Panc1 (cell line): ENCODE results near the gene MARCHF9. TPM values are rescaled to one million over a fixed set of nuclear protein-coding genes. Genes with fewer than 3 reads are reported as not detected.

Source experiments
- ATAC-seq: fragments of 200-7000 bp; cut with Tn5 transposase; 2 replicates; pipeline ENCODE4 v1.9.1; 2020; ENCODE audit warnings: mild to moderate bottlenecking, moderate library complexity
- BruUV-seq: library from RNA; stranded (reverse); fragments of 400-500 nt; replicated peaks from 2 replicates; lab custom pipeline; 2021; lab: Mats Ljungman, UMichigan
- CTCF ChIA-PET: fragments of 300-600 bp; sonication (Branson Sonifier 250); formaldehyde crosslinking; loops from one replicate; lab custom pipeline; 2022; ENCODE audit warnings: antibody characterized with exemption; lab: Charles Lee
- POLR2A ChIA-PET: fragments of 300-600 bp; sonication (Branson Sonifier 250); formaldehyde crosslinking; loops from one replicate; lab custom pipeline; 2022; ENCODE audit warnings: antibody characterized with exemption; lab: Charles Lee
- DNase-seq: peaks from one replicate; pipeline ENCODE4 v3.0.0-alpha.2; 2010; ENCODE audit warnings: low read depth, low spot score
- H3K27ac ChIP-seq: 2 replicates; pipeline ENCODE4 v1.5.1; 2011; ENCODE audit warnings: mild to moderate bottlenecking, low read length, inconsistent platforms
- H3K27me3 ChIP-seq: fragments of 200-500 bp; sonication (Bioruptor generic); 2 replicates; pipeline ENCODE4 v1.6.0; 2014; ENCODE audit warnings: low read length, inconsistent platforms; ENCODE audit not compliant: control insufficient read depth, insufficient read depth
- H3K36me3 ChIP-seq: fragments of 200-500 bp; sonication (Bioruptor generic); 2 replicates; pipeline ENCODE4 v1.5.1; 2014; ENCODE audit warnings: inconsistent platforms, mild to moderate bottlenecking, low read length, moderate library complexity; ENCODE audit not compliant: control insufficient read depth, insufficient read depth
- H3K4me1 ChIP-seq: 2 replicates; pipeline ENCODE4 v1.5.1; 2011; ENCODE audit warnings: inconsistent platforms, mild to moderate bottlenecking, low read length, moderate library complexity; ENCODE audit not compliant: control insufficient read depth, insufficient read depth
- H3K4me3 ChIP-seq, 2 experiments: 2 replicates each; pipeline ENCODE4 v1.5.1; 2011 to 2012; ENCODE audit warnings: low read depth in 2 of 2, low read length in 2 of 2, mild to moderate bottlenecking in 2 of 2, inconsistent platforms in 1 of 2, moderate library complexity in 1 of 2
- H3K9me3 ChIP-seq: fragments of 200-500 bp; sonication (Bioruptor generic); 2 replicates; pipeline ENCODE4 v1.5.1; 2014; ENCODE audit warnings: low read depth, mild to moderate bottlenecking, inconsistent platforms, low read length, moderate library complexity; ENCODE audit not compliant: control insufficient read depth, insufficient read depth
- POLR2AphosphoS5 ChIP-seq: IDR thresholded peaks from 2 replicates; pipeline ENCODE4 v1.6.1; 2012; ENCODE audit warnings: mild to moderate bottlenecking, low read depth, low read length, moderate library complexity
- SIN3A ChIP-seq: IDR thresholded peaks from 2 replicates; pipeline ENCODE4 v1.6.1; 2012; ENCODE audit warnings: low read depth, mild to moderate bottlenecking, low read length, moderate library complexity, borderline replicate concordance; ENCODE audit not compliant: insufficient read depth
- TCF7L2 ChIP-seq: IDR thresholded peaks from 2 replicates; pipeline ENCODE4 v1.6.1; 2011; ENCODE audit warnings: mild to moderate bottlenecking, low read depth, low read length, inconsistent platforms
- in situ Hi-C: cut with HindIII; loops from 2 replicates; pipeline ENCODE4 v1.10.0; 2016; ENCODE audit warnings: low sequenced_read_pairs, low pct_unique_long_range_greater_than_20kb
- intact Hi-C: fragments of 100-400 bp; cut with micrococcal nuclease; formaldehyde crosslinking; loops from one replicate; pipeline ENCODE4 v1.10.0; 2022; ENCODE audit not compliant: unreplicated experiment
- total RNA-seq: library from RNA; stranded (reverse); gene quantifications from one replicate; pipeline ENCODE4 v1.2.1, GENCODE V29; 2021; ENCODE audit not compliant: unreplicated experiment
- TF ChIP-seq, protein P1 (sequence below): fragments of 450-650 bp; IDR thresholded peaks from 2 replicates; pipeline ENCODE4 v1.5.1; 2017; ENCODE audit warnings: mild to moderate bottlenecking
- TF ChIP-seq, protein P2 (sequence below), 2 experiments: IDR thresholded peaks; 2 replicates each; pipeline ENCODE4 v1.6.1; 2011 to 2012; ENCODE audit warnings: low read depth in 2 of 2, control low read depth in 1 of 2, low read length in 1 of 2, mild to moderate bottlenecking in 1 of 2, moderate library complexity in 1 of 2; ENCODE audit not compliant: insufficient read depth in 1 of 2

The MARCHF9 gene
- total RNA-seq, 1 experiment from 2014 or later, result 2.3 TPM

DNA sequence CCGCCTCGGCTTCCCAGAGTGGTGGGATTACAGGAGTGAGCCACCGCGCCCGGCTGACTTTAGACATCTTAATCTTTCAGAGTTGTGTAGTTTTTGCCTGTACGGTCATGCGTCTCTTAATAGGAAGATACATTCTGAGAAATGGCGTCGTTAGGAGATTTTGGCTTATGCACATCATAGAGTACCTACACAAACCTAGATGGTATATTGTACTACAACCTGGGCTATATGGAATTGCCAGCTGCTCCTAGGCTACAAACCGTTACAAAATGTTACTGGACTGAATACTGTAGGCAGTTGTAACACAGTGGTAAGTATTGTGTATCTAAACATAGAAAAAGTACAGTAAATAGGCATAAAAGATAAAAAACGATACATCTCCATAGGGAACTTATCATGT lies 29.0 kb downstream of the MARCHF9 start:
- Histone ChIP-seq H3K4me3 (peak overlapping the region in 1 of 2 experiments; percentile 76; a peak in 2 of 4 replicates), H3K27ac (no peak overlapping the region), H3K36me3 (no peaks in the 10 kb centered on the region; the same call in none of the 2 replicates), H3K27me3 (no peaks in the 10 kb centered on the region), H3K9me3 (no peaks in the 10 kb centered on the region), H3K4me1 (peaks cover 4% of the 10 kb centered on the region)
- TF ChIP-seq POLR2AphosphoS5 (no peak), SIN3A (no peak), TCF7L2 (no peak)
- TF ChIP-seq, protein P1, sequence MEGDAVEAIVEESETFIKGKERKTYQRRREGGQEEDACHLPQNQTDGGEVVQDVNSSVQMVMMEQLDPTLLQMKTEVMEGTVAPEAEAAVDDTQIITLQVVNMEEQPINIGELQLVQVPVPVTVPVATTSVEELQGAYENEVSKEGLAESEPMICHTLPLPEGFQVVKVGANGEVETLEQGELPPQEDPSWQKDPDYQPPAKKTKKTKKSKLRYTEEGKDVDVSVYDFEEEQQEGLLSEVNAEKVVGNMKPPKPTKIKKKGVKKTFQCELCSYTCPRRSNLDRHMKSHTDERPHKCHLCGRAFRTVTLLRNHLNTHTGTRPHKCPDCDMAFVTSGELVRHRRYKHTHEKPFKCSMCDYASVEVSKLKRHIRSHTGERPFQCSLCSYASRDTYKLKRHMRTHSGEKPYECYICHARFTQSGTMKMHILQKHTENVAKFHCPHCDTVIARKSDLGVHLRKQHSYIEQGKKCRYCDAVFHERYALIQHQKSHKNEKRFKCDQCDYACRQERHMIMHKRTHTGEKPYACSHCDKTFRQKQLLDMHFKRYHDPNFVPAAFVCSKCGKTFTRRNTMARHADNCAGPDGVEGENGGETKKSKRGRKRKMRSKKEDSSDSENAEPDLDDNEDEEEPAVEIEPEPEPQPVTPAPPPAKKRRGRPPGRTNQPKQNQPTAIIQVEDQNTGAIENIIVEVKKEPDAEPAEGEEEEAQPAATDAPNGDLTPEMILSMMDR, result no peak
- TF ChIP-seq, protein P2, sequence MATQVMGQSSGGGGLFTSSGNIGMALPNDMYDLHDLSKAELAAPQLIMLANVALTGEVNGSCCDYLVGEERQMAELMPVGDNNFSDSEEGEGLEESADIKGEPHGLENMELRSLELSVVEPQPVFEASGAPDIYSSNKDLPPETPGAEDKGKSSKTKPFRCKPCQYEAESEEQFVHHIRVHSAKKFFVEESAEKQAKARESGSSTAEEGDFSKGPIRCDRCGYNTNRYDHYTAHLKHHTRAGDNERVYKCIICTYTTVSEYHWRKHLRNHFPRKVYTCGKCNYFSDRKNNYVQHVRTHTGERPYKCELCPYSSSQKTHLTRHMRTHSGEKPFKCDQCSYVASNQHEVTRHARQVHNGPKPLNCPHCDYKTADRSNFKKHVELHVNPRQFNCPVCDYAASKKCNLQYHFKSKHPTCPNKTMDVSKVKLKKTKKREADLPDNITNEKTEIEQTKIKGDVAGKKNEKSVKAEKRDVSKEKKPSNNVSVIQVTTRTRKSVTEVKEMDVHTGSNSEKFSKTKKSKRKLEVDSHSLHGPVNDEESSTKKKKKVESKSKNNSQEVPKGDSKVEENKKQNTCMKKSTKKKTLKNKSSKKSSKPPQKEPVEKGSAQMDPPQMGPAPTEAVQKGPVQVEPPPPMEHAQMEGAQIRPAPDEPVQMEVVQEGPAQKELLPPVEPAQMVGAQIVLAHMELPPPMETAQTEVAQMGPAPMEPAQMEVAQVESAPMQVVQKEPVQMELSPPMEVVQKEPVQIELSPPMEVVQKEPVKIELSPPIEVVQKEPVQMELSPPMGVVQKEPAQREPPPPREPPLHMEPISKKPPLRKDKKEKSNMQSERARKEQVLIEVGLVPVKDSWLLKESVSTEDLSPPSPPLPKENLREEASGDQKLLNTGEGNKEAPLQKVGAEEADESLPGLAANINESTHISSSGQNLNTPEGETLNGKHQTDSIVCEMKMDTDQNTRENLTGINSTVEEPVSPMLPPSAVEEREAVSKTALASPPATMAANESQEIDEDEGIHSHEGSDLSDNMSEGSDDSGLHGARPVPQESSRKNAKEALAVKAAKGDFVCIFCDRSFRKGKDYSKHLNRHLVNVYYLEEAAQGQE (IDR thresholded peaks at IDR 0.05; ENCODE audit: insufficient read depth in 1 of 2, low read depth in 2 of 2, low read length in 1 of 2), result no peak
- ChIA-PET POLR2A (no interaction called here), CTCF (interaction anchor here (0.6 to 1.0 kb wide), 2 partner anchors 27 to 61 kb away, joined by 3 to 6 read pairs; no protein-coding TSS in a partner anchor)
- in situ Hi-C loops (no loop called here), intact Hi-C loops (no loop called here)
- BruUV-seq, result TSS peak; percentile 78
- DNase-seq (no peak), ATAC-seq (no peak)

DNA sequence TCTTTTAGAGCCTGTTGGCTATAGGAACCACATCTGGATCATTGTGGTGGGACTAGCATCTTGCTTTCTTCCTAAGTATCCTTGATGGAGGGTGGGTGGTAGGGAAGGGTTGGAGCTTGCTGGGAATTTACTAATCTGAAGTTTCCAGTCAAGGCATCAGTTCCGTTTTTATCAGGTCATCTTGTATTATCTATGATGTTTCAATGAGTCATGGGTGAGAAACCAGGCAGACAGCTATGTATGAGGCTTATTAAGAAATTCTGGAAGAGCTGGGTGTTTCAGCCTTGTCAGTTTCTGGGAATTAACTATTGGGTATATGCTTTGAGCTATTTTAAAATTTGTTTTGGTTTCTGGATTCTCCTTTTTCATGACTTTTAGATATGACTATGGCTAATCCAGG lies 39.0 kb downstream of the MARCHF9 start:
- no peak for DNase-seq
- ChIA-PET POLR2A (no interaction called here), CTCF (interaction anchor here (0.6 kb wide), 1 partner anchor 11 kb away, joined by 3 read pairs; the partner anchor contains the start of gene TSFM)
- no peaks in the 10 kb centered on the region for H3K4me1 ChIP-seq
- no TSS peak for BruUV-seq
- H3K9me3 ChIP-seq, result no peaks in the 10 kb centered on the region
- H3K4me3 ChIP-seq, result no peak overlapping the region
- no peak overlapping the region for H3K27ac ChIP-seq
- in situ Hi-C loops (no loop called here), intact Hi-C loops (no loop called here)
- ATAC-seq, result peak; percentile 69
- peaks cover 6% of the 10 kb centered on the region for H3K36me3 ChIP-seq
- TF ChIP-seq, protein P2 (IDR thresholded peaks at IDR 0.05; ENCODE audit: insufficient read depth in 1 of 2, low read depth in 2 of 2, low read length in 1 of 2), result no peak
- TF ChIP-seq SIN3A (no peak), POLR2AphosphoS5 (no peak), TCF7L2 (no peak)
- TF ChIP-seq, protein P1, result no peak
- no peaks in the 10 kb centered on the region for H3K27me3 ChIP-seq
